BJ (cell line): ENCODE results near the gene CDCP2. TPM values are rescaled to one million over a fixed set of nuclear protein-coding genes. Genes with fewer than 3 reads are reported as not detected.

Experiments
- CTCF ChIA-PET: fragments of 350-600 bp; formaldehyde crosslinking; extraction: SDS; loops from one replicate; lab custom pipeline; 2021; ENCODE audit warnings: antibody characterized with exemption, inconsistent platforms; lab: Yijun Ruan, JAX
- POLR2A ChIA-PET: fragments of 300-600 bp; sonication (Branson Sonifier 250); formaldehyde crosslinking; extraction: SDS; loops from one replicate; lab custom pipeline; 2021; ENCODE audit warnings: antibody characterized with exemption; lab: Charles Lee
- DNase-seq: peaks from one replicate; pipeline ENCODE4 v3.0.0-alpha.2; 2011; ENCODE audit warnings: low read depth
- H3K27me3 ChIP-seq: 2 replicates; pipeline ENCODE4 v1.6.0; 2011; ENCODE audit warnings: low read length; ENCODE audit not compliant: control insufficient read depth, insufficient read depth
- H3K36me3 ChIP-seq: 2 replicates; pipeline ENCODE4 v1.5.1; 2011; ENCODE audit warnings: low read length; ENCODE audit not compliant: control insufficient read depth, insufficient read depth
- H3K4me3 ChIP-seq: 2 replicates; pipeline ENCODE4 v1.5.1; 2011; ENCODE audit warnings: low read depth, mild to moderate bottlenecking, control low read depth, low read length
- polyA plus RNA-seq: library from polyadenylated mRNA; depleted of rRNA; stranded (reverse); fragments of >200 nt; gene quantifications from 2 replicates; pipeline ENCODE4 v1.2.3, GENCODE V29; 2011
- TF ChIP-seq, protein P1 (sequence below): IDR thresholded peaks from 2 replicates; pipeline ENCODE4 v1.5.1; 2011; ENCODE audit warnings: low read depth, mild to moderate bottlenecking, control low read depth, inconsistent platforms, low read length, moderate library complexity; ENCODE audit not compliant: insufficient read depth

The CDCP2 gene
- polyA plus RNA-seq, 1 experiment, result not detected

DNA sequence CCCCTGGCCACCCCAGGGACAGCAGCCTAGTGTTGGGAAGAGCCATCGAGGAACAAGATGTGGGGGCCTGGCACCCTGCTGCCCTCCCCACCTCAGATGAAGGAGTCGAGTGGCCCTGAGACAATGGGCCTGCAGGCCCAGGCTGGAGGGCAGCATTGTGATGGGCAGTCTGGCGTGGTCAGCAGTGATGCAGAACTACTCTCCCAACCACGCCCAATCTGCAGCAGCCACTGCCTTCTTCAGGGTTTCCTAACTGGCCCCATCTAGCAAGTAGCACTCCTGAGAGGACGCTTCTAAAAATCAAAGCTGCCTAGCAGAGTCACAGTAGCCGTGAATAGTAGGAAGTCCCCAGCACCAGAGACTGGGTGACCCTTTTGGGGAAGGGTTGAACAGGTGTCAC is 18.5 kb downstream of the CDCP2 start:
- TF ChIP-seq, protein P1, sequence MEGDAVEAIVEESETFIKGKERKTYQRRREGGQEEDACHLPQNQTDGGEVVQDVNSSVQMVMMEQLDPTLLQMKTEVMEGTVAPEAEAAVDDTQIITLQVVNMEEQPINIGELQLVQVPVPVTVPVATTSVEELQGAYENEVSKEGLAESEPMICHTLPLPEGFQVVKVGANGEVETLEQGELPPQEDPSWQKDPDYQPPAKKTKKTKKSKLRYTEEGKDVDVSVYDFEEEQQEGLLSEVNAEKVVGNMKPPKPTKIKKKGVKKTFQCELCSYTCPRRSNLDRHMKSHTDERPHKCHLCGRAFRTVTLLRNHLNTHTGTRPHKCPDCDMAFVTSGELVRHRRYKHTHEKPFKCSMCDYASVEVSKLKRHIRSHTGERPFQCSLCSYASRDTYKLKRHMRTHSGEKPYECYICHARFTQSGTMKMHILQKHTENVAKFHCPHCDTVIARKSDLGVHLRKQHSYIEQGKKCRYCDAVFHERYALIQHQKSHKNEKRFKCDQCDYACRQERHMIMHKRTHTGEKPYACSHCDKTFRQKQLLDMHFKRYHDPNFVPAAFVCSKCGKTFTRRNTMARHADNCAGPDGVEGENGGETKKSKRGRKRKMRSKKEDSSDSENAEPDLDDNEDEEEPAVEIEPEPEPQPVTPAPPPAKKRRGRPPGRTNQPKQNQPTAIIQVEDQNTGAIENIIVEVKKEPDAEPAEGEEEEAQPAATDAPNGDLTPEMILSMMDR, result no peak
- ChIA-PET CTCF (interaction anchor here (1.0 kb wide), 1 partner anchor 12 kb away, joined by 3 read pairs; no protein-coding TSS in a partner anchor), POLR2A (no interaction called here)
- DNase-seq, result no peak
- Histone ChIP-seq H3K36me3 (no peaks in the 10 kb centered on the region), H3K4me3 (no peak overlapping the region), H3K27me3 (peaks cover 2% of the 10 kb centered on the region; the same call in 1 of the 2 replicates)

DNA sequence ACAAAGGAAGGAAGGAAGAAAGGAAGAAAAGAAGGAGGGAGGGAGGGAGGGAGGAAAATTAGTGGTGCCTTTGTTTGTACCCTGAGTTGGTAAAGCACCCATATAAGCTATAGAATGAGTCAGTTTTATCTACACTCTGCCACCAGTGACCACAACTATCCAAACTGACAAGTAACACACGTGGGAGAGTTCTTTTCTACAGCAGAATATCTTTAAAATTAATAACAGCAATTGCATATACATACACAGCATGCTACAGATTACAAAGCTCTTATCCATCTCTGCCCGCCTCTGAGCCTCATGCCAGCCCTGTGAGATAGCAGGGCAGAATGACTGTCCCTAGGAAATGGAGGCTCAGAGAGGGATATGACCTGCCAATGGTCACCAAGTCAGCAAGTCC is 20.3 kb downstream of the CDCP2 start:
- Histone ChIP-seq H3K36me3 (no peaks in the 10 kb centered on the region), H3K27me3 (peaks cover 4% of the 10 kb centered on the region; the same call in 1 of the 2 replicates), H3K4me3 (no peak overlapping the region)
- TF ChIP-seq, protein P1, result no peak
- DNase-seq, result no peak
- CTCF ChIA-PET, result interaction anchor here (1.8 kb wide), 1 partner anchor 11 kb away, joined by 8 read pairs; no protein-coding TSS in a partner anchor
- POLR2A ChIA-PET, result no interaction called here

DNA sequence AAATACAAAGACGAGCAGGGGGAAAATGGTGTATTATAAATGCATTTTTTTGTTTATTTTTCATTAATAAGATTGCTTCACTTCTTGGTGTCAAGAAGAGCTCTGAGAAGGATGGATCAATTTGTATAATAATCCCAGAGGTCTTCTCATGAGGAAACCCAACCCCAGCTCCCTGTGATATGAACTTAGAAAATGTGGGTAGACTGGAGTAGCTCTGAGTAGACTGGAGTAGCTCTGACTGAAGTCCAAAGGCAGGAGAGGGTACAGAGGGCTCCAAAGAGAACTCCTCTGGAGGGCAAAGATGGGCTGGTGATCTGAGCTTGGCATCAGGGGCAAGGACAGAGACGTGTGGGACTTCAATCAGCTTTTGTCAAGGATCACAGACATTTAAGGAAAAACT is 21.4 kb downstream of the CDCP2 start:
- peaks cover 4% of the 10 kb centered on the region; the same call in 1 of the 2 replicates for H3K27me3 ChIP-seq
- TF ChIP-seq, protein P1, result no peak
- no peaks in the 10 kb centered on the region for H3K36me3 ChIP-seq
- ChIA-PET POLR2A (no interaction called here), CTCF (interaction anchor here (0.9 to 1.8 kb wide), 4 partner anchors 8 to 358 kb away, joined by 3 to 8 read pairs (median 5); no protein-coding TSS in a partner anchor)
- no peak overlapping the region for H3K4me3 ChIP-seq
- DNase-seq, result no peak

DNA sequence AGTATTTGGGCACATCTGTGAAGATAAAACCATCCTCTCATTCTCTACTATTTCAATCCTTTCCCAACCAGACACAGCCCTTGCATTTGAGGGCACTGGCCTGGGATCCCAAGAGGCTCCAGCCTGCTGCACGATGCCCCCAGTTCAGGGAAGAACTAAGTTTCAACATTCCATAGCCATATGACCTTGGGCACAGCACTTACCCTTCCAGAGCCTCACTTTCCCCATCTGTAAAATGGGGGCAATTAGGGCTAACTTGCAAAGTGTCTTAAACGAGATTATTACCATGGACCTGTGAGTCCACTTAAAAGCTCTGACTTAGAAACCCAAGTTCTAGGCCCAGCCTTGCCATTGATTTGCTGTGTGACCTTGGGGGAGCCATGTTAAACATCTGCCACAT is 22.9 kb downstream of the CDCP2 start:
- Histone ChIP-seq H3K36me3 (no peaks in the 10 kb centered on the region), H3K27me3 (peaks cover 4% of the 10 kb centered on the region; the same call in 1 of the 2 replicates), H3K4me3 (no peak overlapping the region)
- TF ChIP-seq, protein P1, result no peak
- POLR2A ChIA-PET, result no interaction called here
- CTCF ChIA-PET, result interaction anchor here (1.3 kb wide), 1 partner anchor 8 kb away, joined by 5 read pairs; no protein-coding TSS in a partner anchor
- DNase-seq, result no peak

DNA sequence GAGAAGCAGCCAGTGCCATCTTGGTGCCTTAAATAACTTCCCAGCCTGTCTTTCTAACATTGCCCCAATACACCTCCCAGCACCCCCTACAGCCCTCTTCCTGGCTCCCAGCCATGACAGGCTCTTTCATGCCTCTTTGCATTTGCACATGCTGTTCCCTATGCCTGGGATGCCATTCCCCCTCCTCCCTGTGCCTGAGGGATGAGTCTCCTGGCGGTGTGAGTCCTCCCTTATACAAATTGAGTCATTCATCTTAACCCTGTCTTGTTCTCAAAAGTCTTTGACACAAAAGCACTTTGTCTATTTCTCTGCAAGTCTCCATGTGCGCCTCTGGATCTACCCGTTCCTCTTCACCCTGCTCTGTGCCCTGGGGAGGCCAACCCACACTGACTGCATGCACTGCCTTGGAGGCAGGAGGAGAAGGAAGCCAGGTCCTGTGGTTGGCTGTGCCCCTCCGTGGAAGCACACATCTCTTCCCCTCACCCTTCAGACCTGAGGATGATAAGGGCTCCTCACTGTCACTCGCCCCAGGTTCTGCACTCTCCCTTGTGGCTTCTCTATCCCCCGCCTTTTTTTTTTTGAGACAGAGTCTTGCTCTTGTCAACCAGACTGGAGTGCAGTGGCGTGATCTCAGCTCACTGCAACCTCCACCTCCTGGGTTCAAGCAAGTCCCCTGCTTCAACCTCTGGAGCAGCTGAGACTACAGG is 25.1 kb downstream of the CDCP2 start:
- Histone ChIP-seq H3K4me3 (no peak overlapping the region), H3K27me3 (peaks cover 2% of the 10 kb centered on the region; the same call in 1 of the 2 replicates), H3K36me3 (no peaks in the 10 kb centered on the region)
- POLR2A ChIA-PET, result no interaction called here
- CTCF ChIA-PET, result no interaction called here
- TF ChIP-seq, protein P1, result no peak
- no peak for DNase-seq
